OCI-LY3 (cell line): ENCODE results near the gene C1orf21.

Experiments
- CTCF ChIP-seq: fragments of 200-600, 300-600 bp; sonication (generic); IDR thresholded peaks from 2 replicates; pipeline ENCODE4 v1.5.1; 2014; ENCODE audit warnings: antibody characterized with exemption, low read length, low read depth
- EZH2phosphoT487 ChIP-seq: fragments of 200-600 bp; shearing (Covaris generic); IDR thresholded peaks from 2 replicates; pipeline ENCODE4 v1.6.1; 2018; ENCODE audit warnings: antibody characterized with exemption, mixed run types, low read depth

- TF ChIP-seq CTCF (no peak), EZH2phosphoT487 (no peak)
These were observed 253.7 kb downstream of the C1orf21 start for GRCh38 chr1:184640505-184640904.
